GM15510 (cell line): ENCODE data around the gene RABAC1.

ENCODE experiments used
- POLR2A ChIP-seq: IDR thresholded peaks from 3 replicates; pipeline ENCODE4 v1.6.1; 2011; ENCODE audit warnings: borderline replicate concordance; ENCODE audit not compliant: insufficient read length; ENCODE audit errors: extremely low read depth

Gene RABAC1

GRCh38 chr19:41959056-41960053 lies at the start of gene RABAC1:
Gene RABAC1 (minus strand): TSS chr19:41959321. CDS start chr19:41959292, 29 bp downstream.
- TF ChIP-seq POLR2A: peak; percentile 47

GRCh38 chr19:42006569-42006968 lies 47.4 kb upstream of the RABAC1 start:
- TF ChIP-seq POLR2A: no peak

GRCh38 chr19:42005504-42005903 lies 46.4 kb upstream of the RABAC1 start:
- TF ChIP-seq POLR2A: no peak

GRCh38 chr19:42003506-42004294 lies 44.6 kb upstream of the RABAC1 start:
- no peak for TF ChIP-seq POLR2A

- no peak for TF ChIP-seq POLR2A
Observed at GRCh38 chr19:41999878-42000208, 40.7 kb upstream of the RABAC1 start.

- TF ChIP-seq POLR2A: no peak
Observed at GRCh38 chr19:41999071-41999877, 40.2 kb upstream of the RABAC1 start.

- no peak for TF ChIP-seq POLR2A
Observed at GRCh38 chr19:41998246-41999020, 39.3 kb upstream of the RABAC1 start.

- no peak for TF ChIP-seq POLR2A
Observed at GRCh38 chr19:41997851-41998229, 38.7 kb upstream of the RABAC1 start.

- no peak for TF ChIP-seq POLR2A
Observed at GRCh38 chr19:41997121-41997850, 38.2 kb upstream of the RABAC1 start.

- no peak for TF ChIP-seq POLR2A
Observed at GRCh38 chr19:41995959-41996797, 37.1 kb upstream of the RABAC1 start.

- TF ChIP-seq POLR2A: no peak
Observed at GRCh38 chr19:41994994-41995958, 36.2 kb upstream of the RABAC1 start.

- no peak for TF ChIP-seq POLR2A
Observed at GRCh38 chr19:41994521-41994971, 35.4 kb upstream of the RABAC1 start.
